CD4-positive, CD25-positive, alpha-beta regulatory T cell (primary cell): Measurements from ENCODE around the gene CTDSP1. TPM values are rescaled to one million over a fixed set of nuclear protein-coding genes. Genes with fewer than 3 reads are reported as not detected.

Experiments
- ATAC-seq, 2 donors: fragments of 150-1000 bp; cut with Tn5 transposase; one replicate each; pipeline ENCODE4 v1.10.0; 2021; ENCODE audit warnings: low read depth in 2 of 2, moderate number of reproducible peaks in 2 of 2, moderate library complexity in 1 of 2
- DNase-seq, 3 donors: peaks; one replicate each; pipeline versions ENCODE4 v3.0.0 to v3.0.0-alpha.2; 2012 to 2022; ENCODE audit warnings: mixed read lengths in 1 of 3
- H3K27ac ChIP-seq: one replicate; pipeline ENCODE4 v1.7.0; 2013; ENCODE audit warnings: mild to moderate bottlenecking, low read length; ENCODE audit not compliant: insufficient read depth, poor library complexity, severe bottlenecking
- H3K27me3 ChIP-seq: one replicate; pipeline ENCODE4 v1.7.0; 2013; ENCODE audit warnings: low read length; ENCODE audit not compliant: control insufficient read depth, insufficient read depth
- H3K36me3 ChIP-seq: one replicate; pipeline ENCODE4 v1.7.0; 2013; ENCODE audit warnings: mild to moderate bottlenecking, low read length, moderate library complexity; ENCODE audit not compliant: control insufficient read depth, insufficient read depth
- H3K4me1 ChIP-seq: 2 replicates; pipeline ENCODE4 v1.7.0; 2013; ENCODE audit warnings: mild to moderate bottlenecking, low read length; ENCODE audit not compliant: insufficient read depth, control insufficient read depth, poor library complexity, severe bottlenecking
- H3K4me3 ChIP-seq: one replicate; pipeline ENCODE4 v1.7.0; 2013; ENCODE audit warnings: low read depth, mild to moderate bottlenecking, low read length, moderate library complexity
- H3K9me3 ChIP-seq, 2 experiments: 1 replicate in 1 of 2; 2 replicates in 1 of 2; pipeline ENCODE4 v1.7.0; 2013; ENCODE audit warnings: low read length in 2 of 2, mild to moderate bottlenecking in 1 of 2, moderate library complexity in 1 of 2; ENCODE audit not compliant: control insufficient read depth in 2 of 2
- H3K27ac Mint-ChIP-seq, 3 donors: one replicate each; pipeline ENCODE4 v1.8.0; 2020 to 2022; ENCODE audit warnings: mild to moderate bottlenecking in 3 of 3, mixed read lengths in 3 of 3, moderate library complexity in 2 of 3
- H3K27me3 Mint-ChIP-seq: one replicate; pipeline ENCODE4 v1.8.0; 2022; ENCODE audit warnings: mild to moderate bottlenecking, mixed read lengths
- H3K36me3 Mint-ChIP-seq: one replicate; pipeline ENCODE4 v1.8.0; 2020; ENCODE audit warnings: mixed read lengths
- H3K4me1 Mint-ChIP-seq, 4 donors: one replicate each; pipeline ENCODE4 v1.8.0; 2020 to 2022; ENCODE audit warnings: mixed read lengths in 4 of 4, mild to moderate bottlenecking in 1 of 4
- H3K4me3 Mint-ChIP-seq, 4 donors: one replicate each; pipeline ENCODE4 v1.8.0; 2020 to 2022; ENCODE audit warnings: mild to moderate bottlenecking in 4 of 4, mixed read lengths in 4 of 4, moderate library complexity in 3 of 4
- H3K9me3 Mint-ChIP-seq, 7 donors: one replicate each; pipeline ENCODE4 v1.8.0; 2020 to 2022; ENCODE audit warnings: mixed read lengths in 7 of 7, mild to moderate bottlenecking in 3 of 7, moderate library complexity in 2 of 7
- polyA plus RNA-seq, 4 donors: library from polyadenylated mRNA; unstranded; fragments of 300-500 nt; fragmentation: Illumina TruSeq; gene quantifications; one replicate each; pipeline ENCODE4 v1.2.3, GENCODE V29; 2021
- total RNA-seq: library from RNA; stranded (reverse); gene quantifications from one replicate; pipeline ENCODE4 v1.2.3, GENCODE V29; 2022

The CTDSP1 gene
- total and polyA plus RNA-seq, 5 donors from 2014 or later, result 18.8 to 146 (median 27.4) TPM

DNA sequence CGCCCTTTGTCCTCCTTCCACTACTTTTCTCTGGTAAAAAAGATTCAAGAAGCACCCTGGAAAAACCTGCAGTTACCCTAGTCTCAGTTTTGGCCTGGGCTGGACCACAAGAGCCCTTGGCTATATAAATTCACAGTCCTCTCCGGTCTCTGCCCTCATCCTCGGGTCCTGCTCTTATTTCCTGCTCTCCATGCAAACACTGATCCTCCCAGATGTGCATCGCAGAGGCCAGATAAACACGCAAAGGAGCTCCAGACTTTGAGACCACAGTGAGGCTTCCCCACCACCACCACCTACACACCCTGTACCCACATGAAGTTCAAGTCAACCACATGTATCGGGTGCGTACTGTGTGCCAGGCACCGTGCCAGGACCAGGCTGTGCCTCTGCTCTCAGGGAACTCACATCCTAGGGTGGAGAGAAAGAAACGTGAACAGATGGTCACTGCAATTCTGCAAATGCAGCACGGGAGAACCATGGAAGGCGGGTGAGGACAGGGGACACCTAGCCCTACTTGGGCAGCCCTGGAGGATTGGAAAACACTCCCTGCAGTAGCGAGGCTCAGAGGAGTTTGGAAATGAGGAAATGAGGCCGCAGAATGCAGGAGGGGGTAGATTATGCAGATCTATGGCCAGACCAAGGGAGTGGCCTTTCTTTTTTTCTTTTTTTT is 7.4 kb downstream of the CTDSP1 start:
- Mint-ChIP-seq H3K36me3 (peaks cover 11% of the 10 kb centered on the region), H3K4me1 (peaks cover 6 to 54% (median 33%) of the 10 kb centered on the region in 4 donors), H3K9me3 (peaks cover 0 to 2% (median 0%) of the 10 kb centered on the region in 7 donors), H3K27ac (peak overlapping the region; percentile 80 to 97 (median 94)), H3K27me3 (no peaks in the 10 kb centered on the region), H3K4me3 (peak overlapping the region; percentile 85 to 94 (median 89))
- H3K27me3 ChIP-seq, result no peaks in the 10 kb centered on the region
- H3K9me3 ChIP-seq, result no peaks in the 10 kb centered on the region
- DNase-seq (peak; percentile 31 to 68 (median 50)), ATAC-seq (no peak)
- H3K36me3 ChIP-seq, result peaks cover 15% of the 10 kb centered on the region
- H3K4me1 ChIP-seq, result peaks cover 48% of the 10 kb centered on the region
- H3K27ac ChIP-seq, result peak overlapping the region; percentile 84
- H3K4me3 ChIP-seq, result peak overlapping the region; percentile 56

DNA sequence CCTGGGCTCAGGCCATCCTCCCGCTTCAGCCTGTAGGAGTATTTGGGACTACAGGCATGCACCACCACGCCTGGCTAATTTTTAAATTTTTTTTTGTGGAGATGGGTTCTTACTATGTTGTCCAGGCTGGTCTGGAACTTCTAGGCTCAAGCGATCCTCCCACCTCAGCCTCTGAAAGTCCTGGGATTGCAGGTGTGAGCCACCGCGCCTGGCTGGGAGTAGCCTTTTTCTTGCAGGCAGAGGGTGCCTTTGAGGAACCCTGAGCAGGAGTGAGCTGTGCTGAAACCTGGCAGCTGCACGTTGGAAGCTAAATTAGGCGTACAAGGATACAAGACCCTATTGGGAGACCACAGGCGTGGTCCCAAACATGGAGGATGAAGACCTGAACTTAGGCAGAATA is 8.0 kb downstream of the CTDSP1 start:
- peaks cover 0 to 2% (median 0%) of the 10 kb centered on the region in 7 donors for H3K9me3 Mint-ChIP-seq
- peaks cover 6 to 49% (median 35%) of the 10 kb centered on the region in 4 donors for H3K4me1 Mint-ChIP-seq
- ATAC-seq, result no peak
- H3K27me3 Mint-ChIP-seq, result no peaks in the 10 kb centered on the region
- Histone ChIP-seq H3K27me3 (no peaks in the 10 kb centered on the region), H3K36me3 (peaks cover 11% of the 10 kb centered on the region), H3K4me1 (peaks cover 42% of the 10 kb centered on the region), H3K9me3 (no peaks in the 10 kb centered on the region), H3K27ac (no peak overlapping the region), H3K4me3 (no peak overlapping the region)
- H3K27ac Mint-ChIP-seq, result peak overlapping the region in 1 of 3 donors; percentile 56
- peak overlapping the region in 1 of 4 donors; percentile 89 for H3K4me3 Mint-ChIP-seq
- DNase-seq, result no peak
- H3K36me3 Mint-ChIP-seq, result peaks cover 11% of the 10 kb centered on the region

DNA sequence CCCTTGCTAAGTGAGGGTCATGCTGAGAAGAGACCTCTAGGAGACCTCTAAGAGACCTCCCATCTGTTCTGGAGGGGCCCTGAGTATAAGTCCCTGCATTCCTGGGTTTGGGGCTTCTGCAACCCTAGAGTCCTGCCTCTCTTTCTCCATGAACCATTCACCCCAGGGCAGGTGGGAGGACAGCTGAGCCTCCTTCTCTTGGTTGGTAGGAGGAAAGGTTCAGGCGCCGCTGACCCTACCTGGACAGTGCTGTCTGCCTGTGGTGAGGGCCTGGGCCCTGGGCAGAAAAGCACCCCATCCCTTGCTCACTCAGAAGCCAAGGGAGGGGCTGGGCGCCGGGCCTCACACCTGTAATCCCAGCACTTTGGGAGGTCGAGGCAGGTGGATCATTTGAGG is 18.7 kb downstream of the CTDSP1 start:
- no peaks in the 10 kb centered on the region for H3K36me3 ChIP-seq
- Mint-ChIP-seq H3K27me3 (peaks cover 4% of the 10 kb centered on the region), H3K9me3 (no peaks in the 10 kb centered on the region), H3K36me3 (no peaks in the 10 kb centered on the region), H3K27ac (no peak overlapping the region), H3K4me1 (peaks cover 0 to 6% (median 0%) of the 10 kb centered on the region in 4 donors), H3K4me3 (no peak overlapping the region)
- no peak overlapping the region for H3K27ac ChIP-seq
- no peak overlapping the region for H3K4me3 ChIP-seq
- no peaks in the 10 kb centered on the region for H3K27me3 ChIP-seq
- no peak for ATAC-seq
- no peaks in the 10 kb centered on the region for H3K4me1 ChIP-seq
- no peaks in the 10 kb centered on the region for H3K9me3 ChIP-seq
- no peak for DNase-seq

DNA sequence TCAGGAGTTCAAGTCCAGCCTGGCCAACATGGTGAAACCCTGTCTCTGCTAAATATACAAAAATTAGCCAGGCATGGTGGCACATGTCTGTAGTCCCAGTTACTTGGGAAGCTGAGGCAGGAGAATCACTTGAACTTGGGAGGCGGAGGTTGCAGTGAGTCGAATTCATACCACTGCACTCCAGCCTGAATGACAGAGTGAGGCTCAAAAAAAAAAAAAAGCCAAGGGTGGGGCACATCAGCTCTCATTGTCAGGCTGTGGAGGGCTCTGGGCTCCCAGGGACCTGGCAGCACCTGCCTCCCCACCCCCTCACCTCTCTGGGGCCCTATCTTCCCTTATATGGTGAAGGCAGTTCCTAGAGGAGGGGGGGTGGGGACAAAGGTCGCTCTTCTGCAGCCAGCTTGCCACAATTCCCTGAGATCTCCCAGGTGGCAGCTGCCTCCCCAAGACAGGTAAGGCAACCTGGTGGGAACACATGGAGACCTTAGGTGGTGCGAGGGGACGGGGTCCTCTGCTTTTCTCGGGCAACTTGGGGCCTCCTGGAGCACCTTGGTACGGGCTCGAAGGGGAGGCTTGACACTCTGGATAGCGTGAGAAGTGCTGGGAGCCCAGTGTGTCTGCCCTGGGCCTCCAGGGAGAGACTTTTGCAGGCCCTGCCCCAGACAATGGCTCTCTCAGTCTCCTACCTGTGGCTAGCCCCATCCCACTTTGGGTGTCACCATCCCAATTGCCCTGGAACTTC is 19.2 kb downstream of the CTDSP1 start, which contains the start of gene VIL1:
VIL1 (plus strand) TSS at position 407 of the 742 bp plus-strand sequence. CDS start 4,656 bp downstream, outside the sequence.
- no peak within 1 kb of the TSS for H3K4me3 Mint-ChIP-seq
- no peaks in the 10 kb centered on the region for H3K36me3 ChIP-seq
- H3K27me3 Mint-ChIP-seq, result peaks cover 4% of the 10 kb centered on the region
- peak within 1 kb of the TSS in 1 of 3 donors; percentile 26 for H3K27ac Mint-ChIP-seq
- H3K9me3 ChIP-seq, result no peaks in the 10 kb centered on the region
- no peak within 1 kb of the TSS for H3K4me3 ChIP-seq
- no peaks in the 10 kb centered on the region for H3K4me1 ChIP-seq
- H3K27me3 ChIP-seq, result no peaks in the 10 kb centered on the region
- peaks cover 0 to 6% (median 0%) of the 10 kb centered on the region in 4 donors for H3K4me1 Mint-ChIP-seq
- H3K9me3 Mint-ChIP-seq, result no peaks in the 10 kb centered on the region
- ATAC-seq (no peak), DNase-seq (no peak)
- no peak within 1 kb of the TSS for H3K27ac ChIP-seq
- no peaks in the 10 kb centered on the region for H3K36me3 Mint-ChIP-seq

DNA sequence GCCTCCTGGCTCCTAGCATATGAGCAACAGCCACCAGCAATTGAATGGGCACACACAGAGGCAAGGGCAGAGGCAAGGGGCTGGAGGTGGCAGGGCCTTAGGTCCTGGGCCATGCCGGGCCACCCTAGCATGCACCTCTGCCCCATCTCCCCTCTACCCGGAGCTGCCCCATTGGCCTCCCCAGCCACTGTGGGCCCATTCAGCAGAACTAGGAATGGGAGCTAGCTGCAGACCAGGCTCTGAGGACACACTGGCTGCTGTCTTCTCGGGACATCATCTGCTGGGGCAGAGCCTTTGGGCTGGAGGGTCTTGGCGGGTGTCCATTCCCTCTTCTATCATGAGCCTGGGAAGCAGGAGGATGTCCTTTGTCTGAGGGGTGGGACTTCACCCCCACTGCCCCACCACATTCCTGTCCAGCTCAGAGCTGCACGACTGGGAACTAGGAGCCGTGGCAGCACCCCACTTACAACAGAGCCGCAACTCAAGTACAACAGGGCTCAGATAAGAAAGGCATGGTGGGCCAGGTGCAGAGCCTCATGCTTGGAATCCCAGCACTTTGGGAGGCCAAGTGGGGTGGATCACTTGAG is 20.1 kb downstream of the CTDSP1 start:
- no peaks in the 10 kb centered on the region for H3K4me1 ChIP-seq
- Mint-ChIP-seq H3K27me3 (no peaks in the 10 kb centered on the region), H3K27ac (peak overlapping the region in 1 of 3 donors; percentile 26), H3K4me1 (peaks cover 0 to 6% (median 0%) of the 10 kb centered on the region in 4 donors), H3K36me3 (no peaks in the 10 kb centered on the region), H3K4me3 (no peak overlapping the region), H3K9me3 (no peaks in the 10 kb centered on the region)
- no peak for DNase-seq
- H3K36me3 ChIP-seq, result no peaks in the 10 kb centered on the region
- no peak overlapping the region for H3K27ac ChIP-seq
- no peak for ATAC-seq
- H3K9me3 ChIP-seq, result no peaks in the 10 kb centered on the region
- H3K27me3 ChIP-seq, result no peaks in the 10 kb centered on the region
- H3K4me3 ChIP-seq, result no peak overlapping the region

DNA sequence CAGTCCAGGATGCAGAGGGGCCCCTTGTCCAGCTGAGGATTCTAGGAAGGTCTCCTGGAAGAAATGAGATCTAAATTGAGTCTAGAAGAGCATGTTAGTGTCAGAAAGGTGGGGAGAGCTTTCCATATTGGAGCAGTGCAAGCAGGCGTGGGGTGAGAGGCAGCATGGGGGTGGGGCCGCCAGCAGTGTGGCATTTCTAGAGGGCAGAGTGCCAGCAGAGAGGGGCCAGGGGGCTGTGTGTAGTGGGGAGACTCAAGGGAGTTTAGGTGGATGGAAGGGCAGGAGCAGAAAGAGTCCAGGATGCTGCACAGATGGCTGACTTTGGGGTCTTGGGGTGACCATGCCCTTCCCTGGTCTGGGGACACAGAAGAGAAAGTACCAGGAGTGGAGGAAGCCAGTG is 21.4 kb downstream of the CTDSP1 start:
- Mint-ChIP-seq H3K36me3 (no peaks in the 10 kb centered on the region), H3K27me3 (peaks cover 4% of the 10 kb centered on the region), H3K4me3 (no peak overlapping the region), H3K27ac (no peak overlapping the region), H3K4me1 (peaks cover 0 to 6% (median 0%) of the 10 kb centered on the region in 4 donors), H3K9me3 (no peaks in the 10 kb centered on the region)
- DNase-seq (no peak), ATAC-seq (no peak)
- Histone ChIP-seq H3K36me3 (no peaks in the 10 kb centered on the region), H3K9me3 (no peaks in the 10 kb centered on the region), H3K4me3 (no peak overlapping the region), H3K4me1 (no peaks in the 10 kb centered on the region), H3K27me3 (no peaks in the 10 kb centered on the region), H3K27ac (no peak overlapping the region)

DNA sequence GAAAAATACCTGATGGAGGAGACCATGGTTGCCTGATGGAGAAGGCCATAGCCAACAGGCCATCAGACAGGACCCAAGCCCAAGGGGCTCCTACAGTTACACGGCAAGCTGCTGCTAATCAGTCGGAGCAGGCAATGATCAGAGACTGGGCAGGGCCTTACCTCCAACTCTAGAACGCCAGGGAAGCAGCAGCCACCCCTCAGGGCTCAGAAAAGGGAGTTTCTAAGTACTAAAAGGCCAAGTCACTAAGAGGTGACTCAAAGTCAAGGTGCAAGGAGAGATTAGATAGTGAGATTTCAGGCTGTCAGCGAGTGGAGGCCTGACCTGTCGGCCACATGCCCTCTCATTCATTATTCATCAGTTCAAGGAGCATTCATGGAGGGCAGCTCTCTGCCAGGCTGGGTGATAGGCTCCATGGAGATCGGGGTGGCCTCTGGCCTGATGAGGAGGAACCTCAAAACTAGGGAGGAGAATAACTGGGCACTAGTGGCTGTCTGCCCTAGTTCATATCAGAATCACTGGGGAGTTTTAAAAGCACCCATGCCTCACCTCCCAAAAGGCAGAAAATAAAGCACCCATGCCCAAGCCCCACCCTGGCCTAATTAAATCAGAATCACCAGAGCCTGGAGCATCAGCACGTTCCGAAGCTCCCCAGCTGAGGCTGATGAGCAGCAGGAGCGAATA is 22.9 kb downstream of the CTDSP1 start:
- Mint-ChIP-seq H3K27ac (no peak overlapping the region), H3K27me3 (peaks cover 4% of the 10 kb centered on the region), H3K36me3 (no peaks in the 10 kb centered on the region), H3K4me3 (no peak overlapping the region), H3K4me1 (peaks cover 0 to 6% (median 0%) of the 10 kb centered on the region in 4 donors), H3K9me3 (no peaks in the 10 kb centered on the region)
- Histone ChIP-seq H3K4me3 (no peak overlapping the region), H3K27me3 (no peaks in the 10 kb centered on the region), H3K36me3 (no peaks in the 10 kb centered on the region), H3K9me3 (no peaks in the 10 kb centered on the region), H3K4me1 (no peaks in the 10 kb centered on the region), H3K27ac (no peak overlapping the region)
- DNase-seq (no peak), ATAC-seq (no peak)
